Neutrophil (primary cell): Measurements from ENCODE around the gene SLC25A5.

Experiments used
- H3K27ac ChIP-seq: fragments of 200-600 bp; sonication (generic); 2 replicates; pipeline ENCODE4 v1.5.1; 2016; ENCODE audit warnings: mild to moderate bottlenecking, moderate library complexity
- H3K27me3 ChIP-seq: fragments of 200-600 bp; sonication (generic); 2 replicates; pipeline ENCODE4 v1.6.0; 2016; ENCODE audit warnings: mild to moderate bottlenecking
- H3K36me3 ChIP-seq: fragments of 200-600 bp; sonication (generic); 2 replicates; pipeline ENCODE4 v1.5.1; 2017
- H3K4me1 ChIP-seq, 2 experiments: fragments of 200-600 bp in 1 of 2; sonication (generic) in 1 of 2; 1 replicate in 1 of 2; 2 replicates in 1 of 2; pipeline versions ENCODE4 v1.5.1 to v1.6.1; 2013 to 2016; ENCODE audit warnings: low read depth in 1 of 2, low read length in 1 of 2, mild to moderate bottlenecking in 1 of 2, moderate library complexity in 1 of 2; ENCODE audit not compliant: control insufficient read depth in 1 of 2, insufficient read depth in 1 of 2
- H3K4me3 ChIP-seq, 2 experiments: fragments of 200-600 bp in 1 of 2; sonication (generic) in 1 of 2; 1 replicate in 1 of 2; 2 replicates in 1 of 2; pipeline ENCODE4 v1.5.1; 2013 to 2016; ENCODE audit warnings: low read depth in 1 of 2, low read length in 1 of 2, mild to moderate bottlenecking in 1 of 2, moderate library complexity in 1 of 2
- H3K9me3 ChIP-seq: fragments of 200-600 bp; sonication (generic); 2 replicates; pipeline ENCODE4 v1.5.1; 2016
- CTCF ChIP-seq: fragments of 200-600 bp; sonication (generic); IDR thresholded peaks from 2 replicates; pipeline ENCODE4 v1.5.1; 2016; ENCODE audit warnings: antibody characterized with exemption

Gene SLC25A5

GRCh38 chrX:119453202-119453601, 15.0 kb upstream of the SLC25A5 start:
- no peaks in the 10 kb centered on the region for H3K9me3 ChIP-seq
- H3K4me1 ChIP-seq: no peaks in the 10 kb centered on the region
- H3K27ac ChIP-seq: no peak overlapping the region
- no peak overlapping the region for H3K4me3 ChIP-seq
- no peaks in the 10 kb centered on the region for H3K27me3 ChIP-seq
- H3K36me3 ChIP-seq: no peaks in the 10 kb centered on the region
- no peak for TF ChIP-seq CTCF

GRCh38 chrX:119455264-119455663, 13.0 kb upstream of the SLC25A5 start:
- Histone ChIP-seq H3K36me3 (no peaks in the 10 kb centered on the region), H3K9me3 (no peaks in the 10 kb centered on the region), H3K27me3 (no peaks in the 10 kb centered on the region), H3K27ac (no peak overlapping the region), H3K4me1 (no peaks in the 10 kb centered on the region), H3K4me3 (no peak overlapping the region)
- TF ChIP-seq CTCF: no peak

- Histone ChIP-seq H3K9me3 (no peaks in the 10 kb centered on the region), H3K27me3 (no peaks in the 10 kb centered on the region), H3K4me3 (no peak overlapping the region), H3K27ac (no peak overlapping the region), H3K4me1 (no peaks in the 10 kb centered on the region), H3K36me3 (no peaks in the 10 kb centered on the region)
- no peak for TF ChIP-seq CTCF
Observed at GRCh38 chrX:119459181-119459580, 9.1 kb upstream of the SLC25A5 start.

- TF ChIP-seq CTCF: no peak
- no peak overlapping the region for H3K4me3 ChIP-seq
- H3K9me3 ChIP-seq: no peaks in the 10 kb centered on the region
- peaks cover 8 to 10% of the 10 kb centered on the region in 2 experiments for H3K4me1 ChIP-seq
- no peaks in the 10 kb centered on the region for H3K27me3 ChIP-seq
- H3K36me3 ChIP-seq: peaks cover 2% of the 10 kb centered on the region
- H3K27ac ChIP-seq: no peak overlapping the region
Observed at GRCh38 chrX:119465555-119465954, 2.7 kb upstream of the SLC25A5 start.

- H3K27me3 ChIP-seq: no peaks in the 10 kb centered on the region
Observed at GRCh38 chrX:119466970-119467369, 1.3 kb upstream of the SLC25A5 start.

More at GRCh38 chrX:119466970-119467369, 1.3 kb upstream of the SLC25A5 start:
- Histone ChIP-seq H3K36me3 (peaks cover 7% of the 10 kb centered on the region), H3K9me3 (no peaks in the 10 kb centered on the region), H3K4me3 (no peak overlapping the region), H3K27ac (no peak overlapping the region), H3K4me1 (peaks cover 8 to 10% of the 10 kb centered on the region in 2 experiments)
- TF ChIP-seq CTCF: no peak
